ENCODE data around the gene MRM1. TPM values are rescaled to one million over a fixed set of nuclear protein-coding genes. Genes with fewer than 3 reads are reported as not detected.
A peak's percentile ranks its signal among the peaks of the same experiment; 100 is the strongest.

Gene MRM1
- total RNA-seq, 3 donors from 2014 or later, result 4.8 to 7.5 (median 7.2) TPM

DNA sequence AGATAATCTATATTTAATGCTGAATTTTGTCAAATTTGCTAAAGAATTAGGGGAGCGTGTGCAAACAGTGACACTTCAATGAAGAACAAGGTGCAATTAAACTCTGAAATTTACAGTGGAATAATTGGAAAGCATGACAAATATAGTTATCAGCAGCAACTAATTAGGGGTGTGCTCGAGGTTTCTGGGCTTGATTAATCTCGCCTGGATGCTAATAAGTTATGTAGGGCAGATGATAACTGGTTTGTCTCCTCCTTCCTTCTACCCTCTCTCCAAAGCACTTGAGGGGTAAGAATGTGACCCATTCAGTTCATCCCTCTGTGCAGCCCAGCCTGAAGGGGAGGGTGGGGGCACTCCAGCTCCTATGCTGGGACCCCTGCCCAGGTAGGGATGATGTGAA lies 21.9 kb downstream of the MRM1 start:
- intact Hi-C loops (cut with DNase I; ENCODE audit: low total_unique reads), result loop anchor here (10.0 kb wide), 1 partner anchor 422 kb away; no protein-coding TSS in a partner anchor
- Histone ChIP-seq H3K27me3 (no peaks in the 10 kb centered on the region), H3K4me3 (no peak overlapping the region), H3K27ac (no peak overlapping the region), H3K36me3 (no peaks in the 10 kb centered on the region), H3K4me1 (no peaks in the 10 kb centered on the region), H3K9me3 (no peaks in the 10 kb centered on the region)
- TF ChIP-seq, protein P1, sequence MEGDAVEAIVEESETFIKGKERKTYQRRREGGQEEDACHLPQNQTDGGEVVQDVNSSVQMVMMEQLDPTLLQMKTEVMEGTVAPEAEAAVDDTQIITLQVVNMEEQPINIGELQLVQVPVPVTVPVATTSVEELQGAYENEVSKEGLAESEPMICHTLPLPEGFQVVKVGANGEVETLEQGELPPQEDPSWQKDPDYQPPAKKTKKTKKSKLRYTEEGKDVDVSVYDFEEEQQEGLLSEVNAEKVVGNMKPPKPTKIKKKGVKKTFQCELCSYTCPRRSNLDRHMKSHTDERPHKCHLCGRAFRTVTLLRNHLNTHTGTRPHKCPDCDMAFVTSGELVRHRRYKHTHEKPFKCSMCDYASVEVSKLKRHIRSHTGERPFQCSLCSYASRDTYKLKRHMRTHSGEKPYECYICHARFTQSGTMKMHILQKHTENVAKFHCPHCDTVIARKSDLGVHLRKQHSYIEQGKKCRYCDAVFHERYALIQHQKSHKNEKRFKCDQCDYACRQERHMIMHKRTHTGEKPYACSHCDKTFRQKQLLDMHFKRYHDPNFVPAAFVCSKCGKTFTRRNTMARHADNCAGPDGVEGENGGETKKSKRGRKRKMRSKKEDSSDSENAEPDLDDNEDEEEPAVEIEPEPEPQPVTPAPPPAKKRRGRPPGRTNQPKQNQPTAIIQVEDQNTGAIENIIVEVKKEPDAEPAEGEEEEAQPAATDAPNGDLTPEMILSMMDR (IDR thresholded peaks at IDR 0.05), result no peak
- TF ChIP-seq POLR2A (IDR thresholded peaks at IDR 0.05) (no peak), POLR2AphosphoS5 (IDR thresholded peaks at IDR 0.05) (no peak)
- no peak for DNase-seq (ENCODE audit: low spot score in 2 of 2)

DNA sequence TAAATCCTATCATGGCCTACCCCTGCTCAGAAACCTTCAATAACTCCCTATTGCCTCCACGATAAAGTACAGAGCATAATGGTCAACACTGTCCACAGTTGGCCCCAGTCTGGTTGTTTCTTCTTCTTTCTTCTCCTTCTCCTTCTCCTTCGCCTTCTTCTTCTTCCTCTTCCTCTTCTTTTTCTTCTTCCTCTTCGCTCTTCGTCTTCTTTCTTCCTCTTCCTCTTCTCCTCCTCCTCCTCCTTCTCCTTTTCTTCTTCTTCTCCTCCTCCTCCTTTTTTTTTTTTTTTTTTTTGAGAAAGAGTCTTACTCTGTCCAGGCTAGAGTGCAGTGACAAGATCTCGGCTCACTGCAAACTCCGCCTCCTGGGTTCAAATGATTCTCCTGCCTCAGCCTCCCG lies 23.8 kb downstream of the MRM1 start:
- TF ChIP-seq, protein P1 (IDR thresholded peaks at IDR 0.05), result no peak
- TF ChIP-seq POLR2AphosphoS5 (IDR thresholded peaks at IDR 0.05) (no peak), POLR2A (IDR thresholded peaks at IDR 0.05) (no peak)
- intact Hi-C loops (cut with DNase I; ENCODE audit: low total_unique reads), result loop anchor here (10.0 kb wide), 1 partner anchor 420 kb away; no protein-coding TSS in a partner anchor
- H3K27ac ChIP-seq, result no peak overlapping the region
- H3K4me1 ChIP-seq, result no peaks in the 10 kb centered on the region
- DNase-seq (ENCODE audit: low spot score in 2 of 2), result no peak
- H3K9me3 ChIP-seq, result no peaks in the 10 kb centered on the region
- no peak overlapping the region for H3K4me3 ChIP-seq
- no peaks in the 10 kb centered on the region for H3K27me3 ChIP-seq
- no peaks in the 10 kb centered on the region for H3K36me3 ChIP-seq

DNA sequence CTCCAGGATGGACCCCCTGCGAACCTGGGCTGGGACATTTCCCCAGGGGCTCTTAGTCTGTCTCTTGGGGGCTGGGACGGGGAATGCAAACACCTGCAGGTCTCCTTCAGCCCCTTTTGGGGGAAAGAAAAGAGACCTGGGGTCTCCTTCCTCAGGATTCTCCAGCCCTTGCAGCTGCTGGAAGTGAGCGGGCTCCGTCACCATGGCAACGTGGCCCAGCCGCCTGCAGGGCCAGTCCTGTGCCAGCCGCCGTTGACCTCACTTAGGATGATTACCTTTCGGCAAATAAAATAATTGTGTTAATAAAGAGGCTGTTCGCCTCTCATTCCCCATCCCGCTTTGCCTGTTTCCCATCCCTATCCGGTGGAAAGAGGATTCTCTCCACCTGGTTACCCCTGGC lies 25.7 kb downstream of the MRM1 start:
- no peak overlapping the region for H3K27ac ChIP-seq
- no peak for DNase-seq (ENCODE audit: low spot score in 2 of 2)
- intact Hi-C loops (cut with DNase I; ENCODE audit: low total_unique reads), result loop anchor here (10.0 kb wide), 1 partner anchor 418 kb away; no protein-coding TSS in a partner anchor
- no peaks in the 10 kb centered on the region for H3K9me3 ChIP-seq
- no peaks in the 10 kb centered on the region for H3K27me3 ChIP-seq
- no peaks in the 10 kb centered on the region for H3K4me1 ChIP-seq
- TF ChIP-seq POLR2AphosphoS5 (IDR thresholded peaks at IDR 0.05) (no peak), POLR2A (IDR thresholded peaks at IDR 0.05) (no peak)
- TF ChIP-seq, protein P1 (IDR thresholded peaks at IDR 0.05), result no peak
- no peak overlapping the region for H3K4me3 ChIP-seq
- no peaks in the 10 kb centered on the region for H3K36me3 ChIP-seq

DNA sequence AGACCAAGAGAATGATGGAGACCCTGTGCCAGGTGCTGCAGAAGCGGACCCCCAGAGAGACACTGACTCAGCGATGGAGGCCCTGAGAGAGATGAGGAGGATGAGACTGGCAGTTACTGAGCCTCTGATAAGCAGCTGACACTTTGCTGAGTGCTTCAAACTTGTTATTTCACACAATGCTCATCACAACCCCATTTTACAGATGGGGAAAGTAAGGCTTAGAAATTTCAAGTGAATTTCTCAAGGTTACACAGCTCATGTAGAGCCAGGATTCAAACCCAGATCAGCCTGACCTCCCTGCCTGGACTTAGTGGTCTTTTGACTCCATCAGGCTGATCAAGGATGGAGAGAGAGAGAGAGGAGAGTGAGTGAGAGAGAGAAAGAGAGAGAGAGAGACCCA lies 27.2 kb downstream of the MRM1 start:
- Histone ChIP-seq H3K4me1 (no peaks in the 10 kb centered on the region), H3K27ac (no peak overlapping the region), H3K36me3 (no peaks in the 10 kb centered on the region), H3K4me3 (no peak overlapping the region), H3K9me3 (no peaks in the 10 kb centered on the region), H3K27me3 (no peaks in the 10 kb centered on the region)
- TF ChIP-seq POLR2AphosphoS5 (IDR thresholded peaks at IDR 0.05), result no peak
- no peak for TF ChIP-seq POLR2A (IDR thresholded peaks at IDR 0.05)
- TF ChIP-seq, protein P1 (IDR thresholded peaks at IDR 0.05), result no peak
- DNase-seq (ENCODE audit: low spot score in 2 of 2), result no peak
- intact Hi-C loops (cut with DNase I; ENCODE audit: low total_unique reads), result loop anchor here (10.0 kb wide), 1 partner anchor 416 kb away; no protein-coding TSS in a partner anchor

DNA sequence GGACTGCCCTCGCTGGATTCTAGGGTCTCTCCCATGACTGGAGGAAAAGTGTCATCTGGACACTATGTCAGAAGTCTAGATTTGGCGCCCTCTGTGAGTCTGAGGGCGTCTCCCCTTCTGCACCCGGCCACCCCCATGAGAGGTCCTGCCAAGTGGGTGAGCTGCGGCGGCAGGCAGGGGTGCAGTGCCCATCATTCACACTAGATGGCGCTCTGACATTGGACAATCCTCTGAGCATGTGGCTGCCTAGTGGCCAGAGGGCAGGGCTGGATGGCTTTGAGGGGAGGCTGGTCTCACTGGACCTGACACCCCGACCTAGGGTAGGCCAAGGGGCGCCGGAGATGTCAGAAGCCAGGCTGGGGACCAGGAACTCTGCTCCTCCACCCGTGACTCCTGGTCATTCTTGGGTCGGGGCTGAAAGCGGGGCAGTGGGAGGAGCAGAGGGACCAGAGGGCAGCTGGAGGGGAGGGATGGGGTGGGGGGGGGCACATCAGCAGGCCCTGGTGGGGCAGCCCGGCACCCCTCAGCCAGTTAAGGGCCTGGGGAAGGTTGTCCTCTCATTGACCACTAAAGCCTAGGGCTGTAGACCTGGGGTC lies 28.0 kb downstream of the MRM1 start:
- intact Hi-C loops (cut with DNase I; ENCODE audit: low total_unique reads), result loop anchor here (10.0 kb wide), 1 partner anchor 415 kb away; no protein-coding TSS in a partner anchor
- no peaks in the 10 kb centered on the region for H3K27me3 ChIP-seq

More for the DNA sequence above, 28.0 kb downstream of the MRM1 start:
- H3K4me1 ChIP-seq, result no peaks in the 10 kb centered on the region
- H3K9me3 ChIP-seq, result no peaks in the 10 kb centered on the region
- H3K36me3 ChIP-seq, result no peaks in the 10 kb centered on the region
- no peak overlapping the region for H3K4me3 ChIP-seq
- TF ChIP-seq POLR2A (IDR thresholded peaks at IDR 0.05) (no peak), POLR2AphosphoS5 (IDR thresholded peaks at IDR 0.05) (no peak)
- TF ChIP-seq, protein P1 (IDR thresholded peaks at IDR 0.05), result peak; percentile 59 to 96 (median 90)
- peak; percentile 36 to 79 for DNase-seq (ENCODE audit: low spot score in 2 of 2)
- no peak overlapping the region for H3K27ac ChIP-seq

All from breast epithelium (tissue), 4 donors.